GM19238 (cell line): ENCODE data around the gene TRPT1.
A peak's percentile ranks its signal among the peaks of the same experiment; 100 is the strongest.

ENCODE experiments used
- DNase-seq: peaks from one replicate; pipeline ENCODE4 v3.0.0; 2011; ENCODE audit warnings: low spot score; ENCODE audit not compliant: insufficient read length

The TRPT1 gene

DNA sequence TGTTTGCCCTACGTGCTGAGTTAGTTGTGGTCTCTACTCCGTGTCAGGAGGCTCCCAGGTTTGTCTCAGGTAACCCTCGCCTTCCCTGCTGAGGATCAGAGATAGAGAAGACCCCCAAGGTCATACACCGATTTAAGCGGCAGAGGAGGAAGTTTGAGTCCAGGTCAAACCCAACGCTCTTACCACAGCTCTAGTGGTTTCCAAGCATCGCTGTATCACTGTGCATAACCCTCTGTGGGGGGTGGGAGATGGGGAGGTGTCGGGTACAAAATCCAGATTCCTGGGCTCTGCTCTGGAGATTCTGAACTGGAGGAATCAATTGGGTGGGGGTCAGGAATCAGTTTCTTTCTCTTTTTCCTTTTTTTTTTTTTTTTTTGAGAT is 5.0 kb upstream of the TRPT1 start:
- no peak for DNase-seq

DNA sequence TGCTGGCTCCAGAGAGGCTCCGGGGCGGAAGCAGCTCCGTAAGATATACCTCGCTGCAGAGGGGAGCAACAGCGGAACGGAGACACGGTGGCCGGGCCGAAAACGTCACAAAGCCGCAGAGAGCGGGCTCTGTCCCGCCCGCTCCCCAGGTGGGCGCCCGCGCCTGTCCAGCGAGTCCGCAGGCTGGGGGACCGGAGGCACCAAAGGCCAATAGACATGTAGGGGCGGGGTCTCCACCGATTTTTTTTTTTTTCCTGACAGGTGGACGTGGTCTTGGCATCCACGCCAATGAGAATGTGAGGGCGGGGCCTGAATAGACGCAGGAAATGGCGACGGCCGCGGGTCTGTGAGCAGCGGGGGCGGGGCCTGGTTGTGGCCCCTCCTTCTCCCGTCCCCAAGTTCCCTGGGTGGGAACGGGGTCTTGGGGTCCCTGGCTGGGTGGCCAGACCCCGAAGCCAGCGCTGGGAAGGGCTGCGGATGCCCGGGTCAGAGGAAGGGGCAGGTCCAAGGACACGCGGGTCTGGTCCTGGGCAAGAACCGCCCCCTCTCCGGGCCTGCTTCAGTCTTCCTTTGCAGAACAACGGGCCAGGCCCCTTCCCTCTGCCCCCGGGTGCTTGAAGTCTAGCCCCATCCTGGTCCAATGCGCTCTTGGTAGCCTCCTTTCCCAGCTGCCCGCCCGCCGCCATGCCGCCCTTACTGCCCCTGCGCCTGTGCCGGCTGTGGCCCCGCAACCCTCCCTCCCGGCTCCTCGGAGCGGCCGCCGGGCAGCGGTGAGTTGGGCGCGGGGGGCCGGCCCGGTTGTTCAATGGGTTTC is 4.4 kb upstream of the TRPT1 start, which contains the start of gene DNAJC4:
Gene DNAJC4 (plus strand): TSS at position 378 of the 814 bp plus-strand sequence. CDS start 307 bp downstream, at position 685.
- peak; percentile 91 for DNase-seq

DNA sequence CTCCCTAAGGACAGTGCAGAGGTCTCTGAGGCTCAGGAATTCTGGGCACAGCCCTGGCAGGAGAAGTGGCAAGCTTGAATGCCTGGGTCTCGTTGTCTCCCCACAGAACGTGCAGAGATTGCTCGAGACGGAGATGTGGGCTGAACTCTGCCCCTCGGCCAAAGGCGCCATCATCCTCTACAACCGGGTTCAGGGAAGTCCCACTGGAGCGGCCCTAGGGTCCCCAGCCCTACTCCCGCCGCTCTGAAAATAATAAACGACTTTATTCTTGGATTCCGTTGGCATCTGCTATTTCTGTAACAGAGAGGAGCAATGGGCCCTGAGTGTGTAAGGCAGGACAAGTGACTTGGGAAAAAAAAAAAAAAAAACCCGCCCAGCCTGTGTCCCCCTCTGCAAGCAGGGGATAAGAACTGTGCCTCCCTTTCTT is 3.8 kb upstream of the TRPT1 start:
- no peak for DNase-seq

DNA sequence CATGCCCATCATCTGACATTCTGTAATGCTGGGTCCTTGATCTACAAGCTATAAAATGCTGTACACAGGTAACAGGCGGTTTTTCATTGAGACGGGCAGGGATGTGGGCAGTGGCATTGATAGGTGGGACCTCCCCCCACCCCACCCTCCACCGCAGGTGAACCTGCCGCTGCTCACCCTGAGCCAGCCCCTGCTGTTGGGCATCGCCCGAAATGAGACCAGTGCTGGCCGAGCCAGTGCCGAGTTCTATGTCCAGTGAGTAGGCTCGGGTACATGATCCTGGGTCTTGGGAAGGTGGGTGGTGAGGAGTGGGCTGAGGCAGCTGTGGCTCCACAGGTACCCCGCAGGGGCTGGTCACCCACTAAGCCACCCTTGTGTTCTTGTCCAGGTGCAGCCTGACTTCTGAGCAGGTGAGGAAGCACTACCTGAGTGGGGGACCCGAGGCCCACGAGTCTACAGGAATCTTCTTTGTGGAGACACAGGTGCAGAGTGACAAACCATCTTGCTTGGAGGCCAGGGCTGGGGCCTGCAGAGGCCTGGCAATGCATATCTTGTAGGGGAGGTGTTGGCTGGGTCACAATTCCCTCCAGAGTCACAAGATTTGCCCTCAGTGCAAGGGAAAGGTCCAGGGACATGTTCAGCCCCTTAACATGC is 3.2 kb upstream of the TRPT1 start:
- no peak for DNase-seq

DNA sequence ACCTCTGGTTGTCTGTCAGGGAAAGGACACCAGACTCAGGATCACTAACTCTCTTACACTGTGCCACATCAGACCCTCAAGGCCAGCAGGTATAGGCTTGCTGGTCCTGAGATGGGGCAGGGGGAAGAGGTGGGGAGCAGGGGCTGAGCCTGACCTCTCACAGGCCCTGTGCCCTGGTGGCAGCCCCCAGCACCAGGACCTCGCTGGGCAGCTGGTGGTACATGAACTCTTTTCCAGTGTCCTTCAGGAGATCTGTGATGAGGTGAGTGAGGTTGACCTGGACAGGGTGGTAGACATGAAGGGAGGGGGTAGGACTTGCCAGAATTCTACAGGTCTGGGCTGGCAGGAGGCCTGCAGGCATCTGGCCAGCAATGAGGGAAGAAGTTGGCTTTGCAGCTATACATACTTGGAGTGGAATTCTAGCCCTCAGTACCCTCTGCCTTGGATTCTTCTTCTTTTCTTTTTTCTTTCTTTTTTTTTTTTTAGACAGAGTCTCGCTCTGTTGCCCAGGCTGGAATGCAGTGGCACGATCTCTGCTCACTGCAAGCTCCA is 1.5 kb upstream of the TRPT1 start:
- no peak for DNase-seq

DNA sequence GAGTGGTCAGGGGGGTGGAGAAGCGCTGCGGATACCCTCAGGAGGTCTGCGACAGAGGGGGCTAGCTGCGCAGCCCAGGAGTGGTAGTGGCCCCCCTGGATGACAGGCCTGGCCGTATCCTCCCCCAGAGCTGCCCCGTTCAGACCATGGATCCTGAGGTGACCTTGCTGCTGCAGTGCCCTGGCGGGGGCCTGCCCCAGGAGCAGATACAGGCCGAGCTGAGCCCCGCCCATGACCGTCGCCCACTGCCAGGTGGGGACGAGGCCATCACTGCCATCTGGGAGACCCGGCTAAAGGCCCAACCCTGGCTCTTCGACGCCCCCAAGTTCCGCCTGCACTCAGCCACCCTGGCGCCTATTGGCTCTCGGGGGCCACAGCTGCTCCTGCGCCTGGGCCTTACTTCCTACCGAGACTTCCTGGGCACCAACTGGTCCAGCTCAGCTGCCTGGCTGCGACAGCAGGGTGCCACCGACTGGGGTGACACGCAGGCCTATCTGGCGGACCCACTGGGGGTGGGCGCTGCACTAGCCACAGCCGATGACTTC is 593 bp upstream of the TRPT1 start:
- DNase-seq = peak; percentile 71

DNA sequence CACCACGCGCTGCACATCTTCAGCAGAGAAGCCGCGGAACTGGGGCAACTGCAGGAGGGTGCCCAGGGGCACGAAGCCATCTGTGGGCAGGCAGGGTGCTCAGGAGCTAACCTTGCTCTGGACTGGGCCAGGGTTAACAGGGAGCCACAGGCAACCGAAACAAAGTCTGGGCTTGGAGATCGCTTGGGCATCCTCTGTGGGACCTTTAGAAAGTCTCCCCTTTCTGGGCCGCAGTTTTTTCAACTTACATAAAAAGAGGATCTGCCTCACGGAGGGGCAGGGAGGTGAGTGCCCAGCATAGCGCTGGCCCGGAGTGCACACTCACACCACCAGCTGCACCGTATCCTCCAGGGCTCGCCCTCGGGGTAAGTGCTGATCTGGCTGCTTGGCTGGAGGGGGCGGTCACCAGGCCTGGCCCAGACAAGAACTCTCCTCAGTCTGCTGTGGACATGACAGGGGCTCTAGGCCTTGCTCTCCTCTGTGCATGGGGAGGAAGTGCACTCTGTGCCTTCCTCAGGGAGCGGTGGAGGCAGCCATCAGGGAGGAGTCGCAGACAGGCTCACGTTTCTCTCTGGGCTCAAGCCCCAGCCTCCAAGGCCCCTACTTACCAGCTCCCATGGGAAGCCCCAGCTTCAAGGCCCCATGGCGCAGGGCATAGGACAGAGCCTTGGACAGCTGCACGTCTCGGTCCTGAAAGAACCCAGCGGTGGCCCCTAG is 937 bp downstream of the TRPT1 start:
- no peak for DNase-seq

DNA sequence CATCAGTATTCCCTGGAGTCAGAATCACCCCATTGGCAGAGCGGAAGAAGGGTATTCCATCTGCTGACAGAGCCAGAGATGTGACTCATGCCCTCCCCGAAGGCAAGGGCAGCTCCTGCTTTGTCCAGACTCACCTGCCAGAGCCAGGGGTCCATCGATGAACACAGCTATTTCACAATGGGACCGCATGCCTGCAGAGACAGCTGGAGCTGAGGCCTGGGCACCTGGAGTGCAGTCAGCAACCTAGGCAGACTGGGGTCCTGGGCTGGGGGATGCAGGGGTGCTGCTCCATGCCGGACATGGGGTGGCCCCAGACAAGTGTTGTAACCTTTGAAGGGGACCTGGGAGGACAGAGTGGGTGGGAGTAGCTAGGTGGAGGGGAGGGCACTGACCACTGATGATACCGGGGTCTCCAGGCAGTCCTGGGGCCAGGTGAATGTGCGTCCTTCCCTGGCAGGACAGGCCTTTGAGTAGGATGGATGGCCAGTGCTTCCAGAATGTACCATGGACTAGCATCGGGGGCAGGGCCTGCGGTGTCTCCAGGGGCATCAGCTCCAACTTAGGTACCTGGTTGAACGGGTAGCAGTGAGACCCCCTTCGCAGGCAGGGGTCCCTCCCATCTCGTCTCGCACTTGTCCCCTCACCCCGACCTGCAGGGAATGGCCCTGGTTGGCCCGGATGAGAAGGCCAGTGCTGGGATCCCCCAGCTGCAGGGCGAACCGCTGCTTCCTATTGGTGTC is 1.7 kb downstream of the TRPT1 start:
- DNase-seq = no peak

DNA sequence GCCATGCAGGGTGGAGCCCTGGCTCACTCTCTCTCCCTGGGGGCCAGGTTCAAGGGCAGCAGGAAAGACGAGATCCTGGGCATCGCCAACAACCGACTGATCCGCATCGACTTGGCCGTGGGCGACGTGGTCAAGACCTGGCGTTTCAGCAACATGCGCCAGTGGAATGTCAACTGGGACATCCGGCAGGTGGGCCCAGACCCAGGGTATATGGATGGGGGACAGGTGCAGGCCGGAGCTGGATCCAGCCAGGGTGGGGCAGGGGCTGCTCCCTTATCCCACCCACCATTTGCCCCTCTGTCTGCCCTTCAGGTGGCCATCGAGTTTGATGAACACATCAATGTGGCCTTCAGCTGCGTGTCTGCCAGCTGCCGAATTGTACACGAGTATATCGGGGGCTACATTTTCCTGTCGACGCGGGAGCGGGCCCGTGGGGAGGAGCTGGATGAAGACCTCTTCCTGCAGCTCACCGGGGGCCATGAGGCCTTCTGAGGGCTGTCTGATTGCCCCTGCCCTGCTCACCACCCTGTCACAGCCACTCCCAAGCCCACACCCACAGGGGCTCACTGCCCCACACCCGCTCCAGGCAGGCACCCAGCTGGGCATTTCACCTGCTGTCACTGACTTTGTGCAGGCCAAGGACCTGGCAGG is 2.9 kb downstream of the TRPT1 start:
- DNase-seq = no peak

DNA sequence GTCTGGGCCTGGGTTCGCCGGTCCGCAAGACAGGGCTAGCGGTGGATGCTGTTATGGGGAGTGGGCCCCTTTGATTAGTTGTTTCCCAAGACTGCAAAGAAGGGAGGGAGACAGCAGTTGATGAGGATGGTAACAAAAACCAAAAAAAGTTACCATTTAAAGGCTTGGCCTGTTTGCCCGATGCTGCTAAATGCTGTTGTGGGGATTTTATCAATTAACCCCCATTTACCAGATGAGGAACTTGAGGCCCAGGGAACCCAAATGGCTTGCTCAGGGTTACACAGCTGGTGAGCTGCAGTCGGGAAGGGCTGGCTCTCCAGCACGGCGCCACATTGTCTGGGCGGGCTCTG is 3.4 kb downstream of the TRPT1 start:
- no peak for DNase-seq

DNA sequence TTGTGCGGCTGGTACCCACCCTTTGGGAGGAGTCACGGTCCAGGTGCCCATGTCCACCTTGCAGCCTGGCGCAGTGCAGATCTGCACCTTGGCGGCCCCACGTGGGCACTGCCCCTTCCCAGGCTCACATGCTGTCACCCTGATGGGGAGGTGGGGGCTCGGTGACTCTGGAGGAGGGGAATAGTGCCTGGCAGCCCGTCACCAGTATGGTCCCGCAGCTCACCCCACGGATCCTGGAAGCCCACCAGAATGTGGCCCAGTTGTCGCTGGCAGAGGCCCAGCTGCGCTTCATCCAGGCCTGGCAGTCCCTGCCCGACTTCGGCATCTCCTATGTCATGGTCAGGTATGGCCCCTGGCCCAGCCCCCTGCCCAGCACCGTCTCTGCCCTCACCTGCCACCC is 5.2 kb downstream of the TRPT1 start:
- no peak for DNase-seq

DNA sequence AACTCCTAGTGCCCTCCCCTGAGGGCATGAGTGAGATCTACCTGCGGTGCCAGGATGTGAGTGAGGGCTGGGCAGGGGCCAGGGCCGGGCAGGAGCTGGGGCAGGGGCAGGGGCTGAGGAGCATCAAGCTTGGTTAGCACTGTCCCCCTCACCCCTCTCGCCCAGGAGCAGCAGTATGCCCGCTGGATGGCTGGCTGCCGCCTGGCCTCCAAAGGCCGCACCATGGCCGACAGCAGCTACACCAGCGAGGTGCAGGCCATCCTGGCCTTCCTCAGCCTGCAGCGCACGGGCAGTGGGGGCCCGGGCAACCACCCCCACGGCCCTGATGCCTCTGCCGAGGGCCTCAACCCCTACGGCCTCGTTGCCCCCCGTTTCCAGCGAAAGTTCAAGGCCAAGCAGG is 5.7 kb downstream of the TRPT1 start:
- DNase-seq = no peak

DNA sequence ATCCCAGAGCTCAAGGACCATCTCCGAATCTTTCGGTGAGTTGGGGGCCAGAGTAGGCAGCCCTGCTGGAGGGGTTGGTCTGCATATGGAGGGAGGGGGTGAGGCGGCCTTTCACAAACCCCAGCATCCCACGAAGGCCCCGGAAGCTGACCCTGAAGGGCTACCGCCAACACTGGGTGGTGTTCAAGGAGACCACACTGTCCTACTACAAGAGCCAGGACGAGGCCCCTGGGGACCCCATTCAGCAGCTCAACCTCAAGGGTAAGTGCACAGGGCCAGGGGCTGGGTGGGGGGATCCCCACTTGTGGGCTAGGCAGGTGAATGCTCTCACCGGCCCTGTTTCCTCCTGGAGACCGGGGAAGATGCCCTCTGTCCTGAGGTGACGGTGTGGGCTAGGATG is 6.2 kb downstream of the TRPT1 start:
- no peak for DNase-seq

DNA sequence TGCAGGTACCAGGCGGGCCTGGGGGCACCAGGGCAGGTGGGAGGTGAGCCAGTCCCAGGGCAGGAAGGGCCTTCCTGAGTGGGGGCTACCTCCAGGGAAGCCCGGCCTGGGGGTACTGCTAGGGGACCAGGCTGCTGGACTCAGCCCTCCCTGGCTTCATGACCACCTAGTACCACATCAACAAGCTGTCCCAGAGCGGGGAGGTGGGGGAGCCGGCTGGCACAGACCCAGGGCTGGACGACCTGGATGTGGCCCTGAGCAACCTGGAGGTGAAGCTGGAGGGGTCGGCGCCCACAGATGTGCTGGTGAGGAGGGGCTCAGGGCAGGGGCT is 6.7 kb downstream of the TRPT1 start:
- DNase-seq = no peak

DNA sequence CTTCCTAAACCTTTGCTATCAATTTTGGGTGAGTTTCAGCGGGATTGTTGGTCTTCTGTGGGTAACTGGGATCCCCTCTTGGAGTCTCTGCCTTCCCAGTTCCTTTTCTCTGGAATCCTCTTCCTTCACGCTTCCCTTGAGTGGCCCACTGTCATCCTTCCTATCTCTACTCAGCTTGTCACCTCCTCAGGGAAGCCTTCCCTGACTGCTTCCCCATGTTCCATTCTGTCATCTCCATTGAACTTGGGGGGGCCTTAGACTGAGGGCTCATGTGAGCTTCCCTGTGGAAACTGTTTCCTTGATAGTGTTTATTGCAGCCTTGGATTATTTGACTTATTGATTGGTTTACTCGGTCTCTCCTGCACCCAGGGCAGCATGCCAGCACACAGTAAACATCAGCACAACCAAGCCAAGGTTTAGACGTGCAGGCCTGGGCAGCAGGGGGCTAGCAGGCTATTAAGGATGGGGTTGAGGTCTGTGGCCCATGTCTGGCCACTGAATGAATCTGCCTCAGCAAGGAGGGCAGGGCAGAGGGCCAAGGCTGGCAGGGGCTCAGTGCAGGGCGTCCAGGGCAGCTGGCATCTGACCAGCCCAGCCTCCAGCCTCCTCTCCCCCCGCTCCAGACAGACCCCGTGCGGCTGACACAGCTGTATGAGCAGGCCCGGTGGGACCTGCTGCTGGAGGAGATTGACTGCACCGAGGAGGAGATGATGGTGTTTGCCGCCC is 7.2 kb downstream of the TRPT1 start:
- DNase-seq = no peak

DNA sequence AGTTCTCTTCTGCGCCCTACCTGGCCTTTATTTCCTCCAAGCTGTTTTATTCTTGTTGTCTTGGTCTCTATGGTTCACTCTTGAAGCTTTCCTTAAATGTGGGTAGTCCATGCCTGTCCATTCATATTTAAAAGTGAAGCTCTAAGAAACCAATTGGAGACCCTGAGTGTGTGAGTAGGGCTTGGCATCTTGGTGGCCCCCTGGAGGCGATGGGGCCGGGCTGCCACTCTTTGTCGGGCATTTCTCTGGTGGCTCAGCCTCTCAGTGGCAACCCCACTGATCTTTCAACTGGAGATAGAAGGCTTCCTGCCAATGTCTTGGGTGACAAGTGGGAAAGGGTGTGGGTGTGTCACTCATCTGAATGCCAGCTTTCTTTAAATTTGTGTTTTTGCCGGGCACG is 9.1 kb downstream of the TRPT1 start:
- DNase-seq = no peak

DNA sequence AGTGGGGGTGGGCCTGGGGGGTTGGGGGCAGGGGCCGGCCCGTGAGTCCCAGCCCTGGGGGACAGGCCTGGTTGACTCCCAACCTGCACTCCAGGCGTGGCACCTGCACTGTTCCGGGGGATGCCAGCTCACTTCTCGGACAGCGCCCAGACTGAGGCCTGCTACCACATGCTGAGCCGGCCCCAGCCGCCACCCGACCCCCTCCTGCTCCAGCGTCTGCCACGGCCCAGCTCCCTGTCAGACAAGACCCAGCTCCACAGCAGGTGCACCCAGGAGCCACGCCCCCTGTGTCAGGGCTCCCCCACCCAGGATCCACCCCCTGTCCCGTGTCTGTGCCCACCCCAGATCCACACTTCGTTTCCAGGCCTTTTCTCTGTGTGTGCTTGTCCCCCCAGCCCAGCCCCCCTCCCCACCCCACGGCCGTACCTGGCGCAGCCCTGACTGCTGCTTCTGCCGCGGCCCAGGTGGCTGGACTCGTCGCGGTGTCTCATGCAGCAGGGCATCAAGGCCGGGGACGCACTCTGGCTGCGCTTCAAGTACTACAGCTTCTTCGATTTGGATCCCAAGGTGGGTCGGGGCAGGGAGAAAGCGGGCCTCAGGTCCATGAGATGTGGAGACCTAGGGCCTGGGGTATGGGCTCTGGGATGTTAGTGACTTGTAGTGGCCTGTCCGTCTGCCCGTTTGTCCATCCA is 14.7 kb downstream of the TRPT1 start:
- no peak for DNase-seq

DNA sequence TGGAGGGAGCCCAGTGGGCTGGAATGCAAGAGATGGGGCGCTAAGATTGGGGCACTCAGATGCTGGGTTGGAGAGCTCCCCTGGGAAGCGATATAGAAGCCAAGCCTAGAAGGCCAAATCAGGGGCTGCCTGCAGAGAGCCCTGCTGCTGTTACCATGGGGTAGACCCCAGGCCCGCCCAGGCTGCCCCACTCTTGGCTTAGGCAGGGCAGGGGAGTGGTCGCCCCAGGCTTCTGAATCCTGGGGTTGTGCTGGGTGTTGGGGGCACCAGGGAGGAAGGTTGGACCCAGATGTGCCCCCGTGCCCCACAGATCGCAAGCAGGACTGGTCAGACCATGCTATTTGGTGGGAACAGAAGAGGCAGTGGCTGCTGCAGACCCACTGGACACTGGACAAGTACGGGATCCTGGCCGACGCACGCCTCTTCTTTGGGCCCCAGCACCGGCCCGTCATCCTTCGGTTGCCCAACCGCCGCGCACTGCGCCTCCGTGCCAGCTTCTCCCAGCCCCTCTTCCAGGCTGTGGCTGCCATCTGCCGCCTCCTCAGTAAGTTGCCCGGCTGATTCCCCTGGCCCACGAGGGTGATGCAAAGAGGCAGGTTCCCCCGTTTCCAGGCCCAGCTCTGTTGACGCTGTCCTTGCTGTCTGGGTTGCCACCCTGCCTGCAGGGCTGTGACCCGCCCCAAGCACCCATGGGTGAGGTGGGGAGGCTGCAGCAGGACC is 15.5 kb downstream of the TRPT1 start:
- DNase-seq = no peak

DNA sequence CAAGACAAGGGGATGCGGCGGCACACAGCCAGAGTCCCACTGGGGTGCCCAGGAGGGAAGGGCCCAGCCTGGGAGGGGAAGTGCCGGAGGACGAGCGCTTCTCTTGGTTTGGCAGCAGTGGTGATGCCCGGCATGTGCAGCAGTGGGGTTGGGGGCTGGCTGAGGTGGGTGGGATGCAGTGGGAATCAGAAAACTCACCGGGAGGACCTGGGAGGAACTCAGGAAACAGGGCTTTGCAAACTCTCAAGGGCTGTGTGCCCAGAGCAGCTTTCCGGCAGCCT is 16.5 kb downstream of the TRPT1 start:
- no peak for DNase-seq
